GM12872 (cell line): Measurements from ENCODE around the gene MCF2L2.

Experiments used
- CTCF ChIP-seq: IDR thresholded peaks from 3 replicates; pipeline ENCODE4 v1.5.1; 2011; ENCODE audit warnings: low read depth, mild to moderate bottlenecking, low read length, moderate library complexity; ENCODE audit not compliant: insufficient read depth

MCF2L2 gene

GRCh38 chr3:183428447-183429211 is at the start of gene MCF2L2:
Gene MCF2L2 (minus strand): TSS chr3:183428619. CDS start chr3:183427977, 642 bp downstream.
- TF ChIP-seq CTCF, result no peak

GRCh38 chr3:183477801-183478456 is 49.5 kb upstream of the MCF2L2 start:
- no peak for TF ChIP-seq CTCF

GRCh38 chr3:183475016-183475763 is 46.8 kb upstream of the MCF2L2 start:
- TF ChIP-seq CTCF, result no peak

- TF ChIP-seq CTCF, result no peak
These were observed 45.5 kb upstream of the MCF2L2 start for GRCh38 chr3:183473969-183474368.

- no peak for TF ChIP-seq CTCF
These were observed 43.7 kb upstream of the MCF2L2 start for GRCh38 chr3:183472155-183472554.

- no peak for TF ChIP-seq CTCF
These were observed 40.0 kb upstream of the MCF2L2 start for GRCh38 chr3:183468424-183468823.

- no peak for TF ChIP-seq CTCF
These were observed 38.2 kb upstream of the MCF2L2 start for GRCh38 chr3:183466575-183466974.
